HEK293T (cell line): ENCODE results near the gene SCN3A.

Experiments
- BHLHE40 ChIP-seq: fragments of 450-650 bp; IDR thresholded peaks from 2 replicates; pipeline ENCODE4 v1.6.1; 2016; ENCODE audit warnings: mild to moderate bottlenecking, moderate library complexity, borderline replicate concordance
- ELF4 ChIP-seq: fragments of 450-650 bp; IDR thresholded peaks from 2 replicates; pipeline ENCODE4 v1.6.1; 2017; ENCODE audit warnings: antibody characterized with exemption
- FOXK2 ChIP-seq: fragments of 450-650 bp; IDR thresholded peaks from 2 replicates; pipeline ENCODE4 v1.6.1; 2016; ENCODE audit warnings: mild to moderate bottlenecking
- FOXM1 ChIP-seq: fragments of 450-650 bp; IDR thresholded peaks from 2 replicates; pipeline ENCODE4 v1.6.1; 2017; ENCODE audit warnings: mild to moderate bottlenecking, borderline replicate concordance
- PKNOX1 ChIP-seq: fragments of 450-650 bp; IDR thresholded peaks from 2 replicates; pipeline ENCODE4 v1.6.1; 2016
- SP1 ChIP-seq: fragments of 450-650 bp; IDR thresholded peaks from 2 replicates; pipeline ENCODE4 v1.6.1; 2017

GRCh38 chr2:165214093-165214492 lies 10.2 kb upstream of the SCN3A start:
- no peak for TF ChIP-seq SP1
- TF ChIP-seq FOXK2: no peak
- TF ChIP-seq ELF4: no peak
- no peak for TF ChIP-seq PKNOX1
- TF ChIP-seq BHLHE40: no peak
- no peak for TF ChIP-seq FOXM1
